Endothelial cell of umbilical vein (primary cell): ENCODE measurements around the gene TLE3. TPM values are rescaled to one million over a fixed set of nuclear protein-coding genes. Genes with fewer than 3 reads are reported as not detected.

Experiments used
- BruUV-seq: library from RNA; stranded (reverse); fragments of 400-500 nt; replicated peaks from 2 replicates; lab custom pipeline; 2021; lab: Mats Ljungman, UMichigan
- CTCF ChIA-PET: fragments of 300-600, 350-600 bp; sonication (Branson Sonifier 250); formaldehyde crosslinking; loops from one replicate; lab custom pipeline; 2021; ENCODE audit warnings: antibody characterized with exemption, inconsistent platforms; lab: Charles Lee
- POLR2A ChIA-PET: fragments of 300-600, 350-600 bp; sonication (Branson Sonifier 250); formaldehyde crosslinking; loops from one replicate; lab custom pipeline; 2021; ENCODE audit warnings: antibody characterized with exemption, inconsistent platforms; lab: Charles Lee
- DNase-seq: peaks from one replicate; pipeline ENCODE4 v3.0.0-alpha.2; 2011; ENCODE audit warnings: low read depth, low spot score
- FAIRE-seq: peaks from 2 replicates; lab custom pipeline; 2011; peaks lifted over from hg19 to GRCh38; lab: Jason Lieb, UNC
- H2AFZ ChIP-seq: 2 replicates; pipeline ENCODE4 v1.6.0; 2012; ENCODE audit warnings: low read depth, low read length, control low read depth, inconsistent platforms
- H3K27ac ChIP-seq: 2 replicates; pipeline ENCODE4 v1.5.1; 2011; ENCODE audit warnings: low read depth, mild to moderate bottlenecking, control low read depth, low read length, moderate library complexity; ENCODE audit not compliant: insufficient read depth
- H3K27me3 ChIP-seq, 2 experiments: 2 replicates each; pipeline versions ENCODE4 v1.6.0 to v1.6.1; 2011; ENCODE audit warnings: low read length in 2 of 2, mixed read lengths in 1 of 2; ENCODE audit not compliant: control insufficient read depth in 2 of 2, insufficient read depth in 2 of 2
- H3K36me3 ChIP-seq, 2 experiments: 2 replicates in 1 of 2; 3 replicates in 1 of 2; pipeline ENCODE4 v1.5.1; 2011; ENCODE audit warnings: low read length in 2 of 2, mild to moderate bottlenecking in 1 of 2, moderate library complexity in 1 of 2; ENCODE audit not compliant: control insufficient read depth in 2 of 2, insufficient read depth in 2 of 2; ENCODE audit errors: extremely low read depth in 1 of 2
- H3K4me1 ChIP-seq: 3 replicates; pipeline ENCODE4 v1.5.1; 2011; ENCODE audit warnings: mild to moderate bottlenecking, low read length; ENCODE audit not compliant: control insufficient read depth, insufficient read depth; ENCODE audit errors: extremely low read depth
- H3K4me2 ChIP-seq: 2 replicates; pipeline ENCODE4 v1.6.1; 2011; ENCODE audit warnings: low read length, control low read depth, mixed read lengths; ENCODE audit not compliant: insufficient read depth
- H3K4me3 ChIP-seq, 3 experiments: fragments of 200-600 bp in 1 of 3; sonication (generic), shearing (Covaris generic) in 1 of 3; replicated peaks in 1 of 3; 2 replicates each; pipeline ENCODE4 v1.5.1; 2011 to 2016; ENCODE audit warnings: control low read depth in 3 of 3, low read length in 3 of 3, mild to moderate bottlenecking in 2 of 3, inconsistent platforms in 1 of 3, low read depth in 1 of 3, moderate library complexity in 1 of 3; ENCODE audit not compliant: insufficient read depth in 1 of 3
- H3K79me2 ChIP-seq: 2 replicates; pipeline ENCODE4 v1.6.0; 2012; ENCODE audit warnings: low read length, inconsistent platforms; ENCODE audit not compliant: control insufficient read depth, insufficient read depth
- H3K9ac ChIP-seq: replicated peaks from 2 replicates; pipeline ENCODE3; 2011; ENCODE audit warnings: low read length, control low read depth; ENCODE audit not compliant: insufficient read depth; ENCODE audit errors: extremely low read depth
- H3K9me1 ChIP-seq: replicated peaks from 3 replicates; pipeline ENCODE4 v1.6.0; 2011; ENCODE audit warnings: mild to moderate bottlenecking, low read length; ENCODE audit not compliant: control insufficient read depth, insufficient read depth; ENCODE audit errors: extremely low read depth
- H3K9me3 ChIP-seq: replicated peaks from 2 replicates; pipeline ENCODE4 v1.5.1; 2012; ENCODE audit warnings: low read length, inconsistent platforms; ENCODE audit not compliant: control insufficient read depth, insufficient read depth
- H4K20me1 ChIP-seq: replicated peaks from 2 replicates; pipeline ENCODE3; 2011; ENCODE audit warnings: mild to moderate bottlenecking, low read length; ENCODE audit not compliant: control insufficient read depth, insufficient read depth; ENCODE audit errors: extremely low read depth
- CTCF ChIP-seq, 2 donors: IDR thresholded peaks; 1 replicate in 1 of 2; 2 replicates in 1 of 2; pipeline ENCODE4 v1.5.1; 2011; ENCODE audit warnings: low read length in 2 of 2, mild to moderate bottlenecking in 2 of 2, moderate library complexity in 2 of 2, control low read depth in 1 of 2, inconsistent platforms in 1 of 2, low read depth in 1 of 2; ENCODE audit not compliant: insufficient read depth in 1 of 2; ENCODE audit errors: extremely low read depth in 1 of 2
- EZH2 ChIP-seq: IDR thresholded peaks from 2 replicates; pipeline ENCODE4 v1.6.1; 2012; ENCODE audit warnings: borderline replicate concordance, low read depth, mild to moderate bottlenecking, moderate library complexity, low read length, inconsistent platforms; ENCODE audit not compliant: severe bottlenecking
- FOS ChIP-seq: IDR thresholded peaks from 2 replicates; pipeline ENCODE4 v1.6.1; 2011; ENCODE audit warnings: mild to moderate bottlenecking, low read length, moderate library complexity, borderline replicate concordance; ENCODE audit not compliant: insufficient read depth
- GATA2 ChIP-seq: IDR thresholded peaks from 2 replicates; pipeline ENCODE4 v1.7.0; 2011; ENCODE audit warnings: low read depth, mild to moderate bottlenecking, moderate library complexity, mixed read lengths, low read length; ENCODE audit not compliant: insufficient read length, insufficient read depth
- JUN ChIP-seq: IDR thresholded peaks from 2 replicates; pipeline ENCODE4 v1.6.1; 2011; ENCODE audit warnings: borderline replicate concordance, low read depth; ENCODE audit not compliant: insufficient read length, insufficient read depth
- MAX ChIP-seq: IDR thresholded peaks from 2 replicates; pipeline ENCODE4 v1.6.1; 2011; ENCODE audit not compliant: insufficient read depth, insufficient read length
- MYC ChIP-seq: IDR thresholded peaks from one replicate; pipeline ENCODE4 v1.6.1; 2011; ENCODE audit warnings: mild to moderate bottlenecking, low read depth, low read length
- POLR2A ChIP-seq: IDR thresholded peaks from 2 replicates; pipeline ENCODE4 v1.6.1; 2012; ENCODE audit warnings: low read depth, mild to moderate bottlenecking, control low read depth, low read length
- POLR2AphosphoS5 ChIP-seq: IDR thresholded peaks from 2 replicates; pipeline ENCODE4 v1.6.1; 2012; ENCODE audit warnings: low read depth, mild to moderate bottlenecking, control low read depth, low read length, moderate library complexity; ENCODE audit not compliant: insufficient read depth
- dilution Hi-C: fragments of 300-500 bp; cut with MboI; formaldehyde crosslinking; loops from one replicate; pipeline ENCODE4 v1.15.0; 2019; ENCODE audit warnings: low sequenced_read_pairs; ENCODE audit not compliant: extremely low pct_ligation_motif_present
- intact Hi-C: fragments of 100-400 bp; cut with micrococcal nuclease; formaldehyde crosslinking; loops from one replicate; pipeline ENCODE4 v1.10.0; 2022
- polyA plus RNA-seq, 4 experiments: library from polyadenylated mRNA; depleted of rRNA in 3 of 4; stranded (reverse) in 3 of 4; unstranded in 1 of 4; fragments of >200 nt; gene quantifications; 2 replicates each; pipeline versions ENCODE4 v1.2.1 to v1.2.3, GENCODE V29; 2011 to 2012; ENCODE audit warnings: missing spikeins in 1 of 4
- total RNA-seq: library from RNA; stranded (reverse); gene quantifications from 2 replicates; pipeline ENCODE4 v1.2.3, GENCODE V29; 2021

The TLE3 gene
- total and polyA plus RNA-seq, 2 donors (not counting 3 experiments of a cell fraction or from before 2014, with no cell fraction given), result 40.5 to 56.9 TPM

DNA sequence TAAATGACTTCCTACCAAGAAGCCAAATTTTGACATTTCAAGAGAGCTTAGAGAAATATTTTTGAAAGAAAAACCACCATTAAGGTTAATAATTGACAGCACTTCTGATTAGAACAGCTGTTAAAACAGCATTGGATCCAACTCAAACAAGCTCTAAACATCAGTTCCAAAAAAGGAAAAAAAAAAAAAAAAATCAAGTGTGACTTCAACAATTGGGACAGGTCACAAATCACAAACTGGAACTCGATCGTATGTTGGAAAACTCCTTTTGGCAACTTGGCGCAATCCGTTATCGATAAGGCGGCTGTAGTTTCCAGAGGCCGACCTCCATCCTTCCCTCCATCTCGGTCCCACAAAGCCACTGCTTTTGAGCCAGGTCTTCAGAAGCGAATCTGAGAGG is 17.8 kb downstream of the TLE3 start:
- ChIA-PET POLR2A (no interaction called here), CTCF (interaction anchor here (0.9 to 1.3 kb wide), 3 partner anchors 12 to 617 kb away, joined by 3 to 4 read pairs (median 3); no protein-coding TSS in a partner anchor)
- Histone ChIP-seq H3K4me2 (no peak overlapping the region), H3K9ac (no peak overlapping the region), H3K9me3 (no peaks in the 10 kb centered on the region), H3K4me3 (no peak overlapping the region), H3K27ac (no peak overlapping the region), H3K36me3 (peaks cover 13 to 32% of the 10 kb centered on the region in 2 experiments), H4K20me1 (peaks cover 3% of the 10 kb centered on the region), H3K4me1 (no peaks in the 10 kb centered on the region), H3K79me2 (peaks cover 68% of the 10 kb centered on the region), H3K9me1 (no peaks in the 10 kb centered on the region), H2AFZ (no peak overlapping the region), H3K27me3 (no peaks in the 10 kb centered on the region)
- FAIRE-seq, result no peak
- dilution Hi-C loops, result no loop called here
- no peak for DNase-seq
- intact Hi-C loops, result no loop called here
- no peak for TF ChIP-seq POLR2A
- no peak for TF ChIP-seq MAX
- no peak for TF ChIP-seq EZH2
- TF ChIP-seq CTCF (IDR thresholded peaks at IDR 0.05; ENCODE audit: extremely low read depth in 1 of 2, insufficient read depth in 1 of 2, low read depth in 1 of 2, low read length in 2 of 2), result no peak
- TF ChIP-seq POLR2AphosphoS5, result no peak
- no peak for TF ChIP-seq JUN
- TF ChIP-seq FOS, result no peak
- TF ChIP-seq MYC, result no peak
- TF ChIP-seq GATA2, result no peak
- no TSS peak for BruUV-seq
